Astrocyte (in vitro differentiated cells and primary cell): ENCODE measurements around the gene PRKAG2. TPM values are rescaled to one million over a fixed set of nuclear protein-coding genes. Genes with fewer than 3 reads are reported as not detected.

Source experiments
- DNase-seq: peaks from one replicate; pipeline ENCODE4 v3.0.0-alpha.2; 2010; ENCODE audit warnings: low read depth
- FAIRE-seq: peaks from 2 replicates; lab custom pipeline; 2011; peaks lifted over from hg19 to GRCh38; lab: Jason Lieb, UNC
- H2AFZ ChIP-seq: 2 replicates; pipeline ENCODE4 v1.6.0; 2012; ENCODE audit warnings: low read depth, low read length, inconsistent platforms
- H3K27ac ChIP-seq: 2 replicates; pipeline ENCODE4 v1.5.1; 2011; ENCODE audit warnings: low read depth, low read length, inconsistent platforms
- H3K27me3 ChIP-seq: 2 replicates; pipeline ENCODE4 v1.6.0; 2011; ENCODE audit warnings: low read length, inconsistent platforms; ENCODE audit not compliant: insufficient read depth
- H3K36me3 ChIP-seq: 2 replicates; pipeline ENCODE4 v1.5.1; 2011; ENCODE audit warnings: low read length, inconsistent platforms; ENCODE audit not compliant: insufficient read depth
- H3K4me1 ChIP-seq: 2 replicates; pipeline ENCODE4 v1.5.1; 2011; ENCODE audit warnings: low read length, inconsistent platforms; ENCODE audit not compliant: insufficient read depth
- H3K4me2 ChIP-seq: 2 replicates; pipeline ENCODE4 v1.6.0; 2012; ENCODE audit warnings: low read length, inconsistent platforms
- H3K4me3 ChIP-seq: 2 replicates; pipeline ENCODE4 v1.5.1; 2011; ENCODE audit warnings: low read depth, mild to moderate bottlenecking, low read length, inconsistent platforms; ENCODE audit not compliant: insufficient read depth
- H3K79me2 ChIP-seq: 2 replicates; pipeline ENCODE4 v1.6.0; 2012; ENCODE audit warnings: mild to moderate bottlenecking, low read length, inconsistent platforms; ENCODE audit not compliant: insufficient read depth
- H3K9ac ChIP-seq: 2 replicates; pipeline ENCODE4 v1.6.0; 2012; ENCODE audit warnings: mild to moderate bottlenecking, low read length, inconsistent platforms
- H3K9me3 ChIP-seq: 2 replicates; pipeline ENCODE4 v1.5.1; 2012; ENCODE audit warnings: low read depth, mild to moderate bottlenecking, low read length, inconsistent platforms; ENCODE audit not compliant: insufficient read depth
- H4K20me1 ChIP-seq: 2 replicates; pipeline ENCODE4 v1.6.0; 2012; ENCODE audit warnings: low read length, inconsistent platforms; ENCODE audit not compliant: insufficient read depth
- H3K27ac Mint-ChIP-seq: one replicate; pipeline ENCODE4 v1.8.0; 2021; ENCODE audit warnings: mild to moderate bottlenecking, mixed read lengths; ENCODE audit not compliant: unreplicated experiment
- H3K27me3 Mint-ChIP-seq: one replicate; pipeline ENCODE4 v1.8.0; 2021; ENCODE audit warnings: low read depth, mixed read lengths; ENCODE audit not compliant: unreplicated experiment
- H3K36me3 Mint-ChIP-seq: one replicate; pipeline ENCODE4 v1.8.0; 2021; ENCODE audit warnings: low read depth, mixed read lengths; ENCODE audit not compliant: unreplicated experiment
- H3K4me1 Mint-ChIP-seq: one replicate; pipeline ENCODE4 v1.8.0; 2021; ENCODE audit warnings: low read depth, mixed read lengths; ENCODE audit not compliant: unreplicated experiment
- H3K4me3 Mint-ChIP-seq: one replicate; pipeline ENCODE4 v1.8.0; 2021; ENCODE audit warnings: mild to moderate bottlenecking, moderate library complexity, mixed read lengths; ENCODE audit not compliant: unreplicated experiment
- H3K9me3 Mint-ChIP-seq: one replicate; pipeline ENCODE4 v1.8.0; 2021; ENCODE audit warnings: mild to moderate bottlenecking, mixed read lengths; ENCODE audit not compliant: unreplicated experiment
- CTCF ChIP-seq: IDR thresholded peaks from 2 replicates; pipeline ENCODE4 v1.5.1; 2011; ENCODE audit warnings: low read depth, mild to moderate bottlenecking, inconsistent platforms, low read length, moderate library complexity; ENCODE audit not compliant: insufficient read depth
- EZH2 ChIP-seq: IDR thresholded peaks from 2 replicates; pipeline ENCODE4 v1.6.1; 2012; ENCODE audit warnings: mild to moderate bottlenecking, low read length, inconsistent platforms; ENCODE audit not compliant: insufficient read depth
- total RNA-seq: library from RNA; stranded (reverse); gene quantifications from 2 replicates; pipeline ENCODE4 v1.2.1, GENCODE V29; 2021

The PRKAG2 gene
- total RNA-seq, 1 donor from 2014 or later = 40.7 TPM

GRCh38 chr7:151591866-151592265 is 285.0 kb downstream of the PRKAG2 start:
- Histone ChIP-seq H3K4me2 (no peak overlapping the region), H3K9ac (no peak overlapping the region), H3K79me2 (peaks cover 73% of the 10 kb centered on the region), H4K20me1 (no peaks in the 10 kb centered on the region), H3K4me1 (peaks cover 18% of the 10 kb centered on the region), H3K4me3 (no peak overlapping the region), H3K27me3 (no peaks in the 10 kb centered on the region), H3K27ac (no peak overlapping the region), H2AFZ (no peak overlapping the region), H3K36me3 (peaks cover 4% of the 10 kb centered on the region), H3K9me3 (no peaks in the 10 kb centered on the region)
- no peak for DNase-seq
- Mint-ChIP-seq H3K36me3 (peaks cover 13% of the 10 kb centered on the region), H3K4me1 (peaks cover 8% of the 10 kb centered on the region), H3K9me3 (no peaks in the 10 kb centered on the region), H3K4me3 (no peak overlapping the region), H3K27me3 (no peaks in the 10 kb centered on the region), H3K27ac (no peak overlapping the region)
- TF ChIP-seq CTCF (no peak), EZH2 (no peak)
- FAIRE-seq = no peak

GRCh38 chr7:151590850-151591771 is 285.8 kb downstream of the PRKAG2 start:
- Histone ChIP-seq H4K20me1 (no peaks in the 10 kb centered on the region), H2AFZ (no peak overlapping the region), H3K9me3 (no peaks in the 10 kb centered on the region), H3K4me2 (no peak overlapping the region), H3K79me2 (peaks cover 65% of the 10 kb centered on the region), H3K27ac (no peak overlapping the region), H3K9ac (no peak overlapping the region), H3K4me1 (peaks cover 16% of the 10 kb centered on the region), H3K27me3 (no peaks in the 10 kb centered on the region), H3K36me3 (peaks cover 4% of the 10 kb centered on the region), H3K4me3 (no peak overlapping the region)
- no peak for TF ChIP-seq CTCF
- TF ChIP-seq EZH2 = no peak
- no peak for DNase-seq
- Mint-ChIP-seq H3K4me1 (peaks cover 8% of the 10 kb centered on the region), H3K27me3 (no peaks in the 10 kb centered on the region), H3K9me3 (no peaks in the 10 kb centered on the region), H3K27ac (no peak overlapping the region), H3K4me3 (no peak overlapping the region), H3K36me3 (peaks cover 18% of the 10 kb centered on the region)
- FAIRE-seq = no peak
